Hematopoietic multipotent progenitor cell treated with erythropoietin and hydrocortisone succinate and interleukin-3 and kit ligand, for 8 days (in vitro differentiated cells): Measurements from ENCODE around the gene EYA2.

ENCODE experiments used
- DNase-seq: peaks from one replicate; pipeline ENCODE4 v3.0.0-alpha.2; 2015

Gene EYA2

GRCh38 chr20:47125508-47125757 is 230.8 kb downstream of the EYA2 start:
- no peak for DNase-seq

DNA sequence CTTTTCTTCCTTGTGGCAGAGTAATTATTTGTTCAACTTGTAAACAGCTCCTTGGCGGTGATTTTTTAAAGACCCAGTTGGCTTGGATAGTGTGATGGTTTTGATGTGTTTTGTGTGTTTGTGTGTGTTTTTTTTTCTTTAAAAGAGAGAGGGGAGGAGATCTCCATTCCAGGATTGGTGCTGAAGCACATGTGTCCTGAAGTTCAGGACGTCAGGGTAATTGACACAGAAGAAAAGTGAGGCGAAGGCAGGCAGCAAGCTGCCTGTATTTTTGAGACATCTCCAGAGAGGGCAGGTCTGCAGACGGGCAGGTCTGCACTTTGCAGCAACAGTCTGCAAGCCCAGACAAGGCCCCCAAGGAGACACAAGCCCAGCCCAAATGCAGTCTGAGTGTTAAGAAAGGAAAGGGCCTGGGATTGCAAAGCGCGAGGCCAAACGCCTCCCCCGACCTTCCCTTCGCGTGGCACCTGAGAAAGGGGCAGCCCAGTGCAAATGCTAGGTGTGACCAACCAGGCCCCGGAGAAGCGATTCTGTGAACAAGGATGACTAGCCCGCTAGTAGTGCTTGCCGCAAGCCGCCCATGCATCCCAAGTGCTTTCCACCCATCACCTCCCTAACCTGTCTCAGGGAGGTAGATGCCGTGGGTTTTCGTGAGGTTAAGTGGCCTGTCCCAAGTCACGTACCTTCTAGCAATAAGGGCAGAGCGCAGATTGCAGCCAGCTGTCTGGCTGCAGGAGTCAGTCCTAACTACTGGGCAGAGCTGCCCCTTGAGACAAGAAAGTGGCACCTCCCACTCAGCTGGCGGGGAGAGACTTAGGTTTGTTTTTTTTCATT is 231.3 kb downstream of the EYA2 start:
- DNase-seq = no peak

DNA sequence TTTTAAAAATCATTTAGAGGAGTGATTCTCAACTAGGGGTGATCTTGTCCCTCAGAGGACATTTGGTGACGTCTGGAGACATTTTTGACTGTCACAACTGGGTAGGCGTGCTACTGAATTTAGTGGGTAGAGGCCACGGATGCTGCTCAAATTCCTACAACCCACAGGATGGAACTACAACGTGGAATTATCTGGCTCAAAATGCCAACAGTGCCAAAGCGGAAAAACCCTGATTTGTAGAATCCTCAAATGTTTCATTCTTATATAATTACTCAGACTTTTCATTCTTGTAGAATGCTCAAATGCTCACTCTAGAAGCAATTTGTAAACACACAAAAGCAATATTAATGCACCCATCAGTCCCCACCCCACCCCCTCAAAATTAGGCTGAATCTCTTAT is 232.1 kb downstream of the EYA2 start:
- no peak for DNase-seq

- no peak for DNase-seq
Measured at GRCh38 chr20:47127546-47127945, 232.9 kb downstream of the EYA2 start.

- DNase-seq = no peak
Measured at GRCh38 chr20:47127999-47128398, 233.4 kb downstream of the EYA2 start.

GRCh38 chr20:47129306-47129705 is 234.7 kb downstream of the EYA2 start:
- no peak for DNase-seq

GRCh38 chr20:47133809-47134456 is 239.3 kb downstream of the EYA2 start:
- DNase-seq = no peak

DNA sequence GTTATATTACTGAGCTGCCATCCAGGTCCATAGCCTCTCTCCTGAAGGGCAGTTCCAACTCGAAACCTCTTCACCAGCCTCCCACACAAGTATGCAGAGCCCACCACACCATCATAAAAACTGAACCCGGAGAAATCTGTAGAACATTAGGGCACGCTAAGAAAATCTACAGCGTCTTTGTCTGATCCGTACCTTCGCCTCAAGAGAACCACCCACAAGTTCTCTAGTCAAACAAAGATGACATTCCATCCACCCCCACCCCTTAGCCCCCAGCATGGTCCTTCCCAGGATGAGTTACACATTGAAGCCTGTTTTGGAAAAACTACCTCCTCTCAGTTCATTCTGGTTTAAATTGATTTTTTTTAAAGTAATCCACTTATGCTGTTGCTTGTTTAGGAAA is 242.1 kb downstream of the EYA2 start:
- no peak for DNase-seq

DNA sequence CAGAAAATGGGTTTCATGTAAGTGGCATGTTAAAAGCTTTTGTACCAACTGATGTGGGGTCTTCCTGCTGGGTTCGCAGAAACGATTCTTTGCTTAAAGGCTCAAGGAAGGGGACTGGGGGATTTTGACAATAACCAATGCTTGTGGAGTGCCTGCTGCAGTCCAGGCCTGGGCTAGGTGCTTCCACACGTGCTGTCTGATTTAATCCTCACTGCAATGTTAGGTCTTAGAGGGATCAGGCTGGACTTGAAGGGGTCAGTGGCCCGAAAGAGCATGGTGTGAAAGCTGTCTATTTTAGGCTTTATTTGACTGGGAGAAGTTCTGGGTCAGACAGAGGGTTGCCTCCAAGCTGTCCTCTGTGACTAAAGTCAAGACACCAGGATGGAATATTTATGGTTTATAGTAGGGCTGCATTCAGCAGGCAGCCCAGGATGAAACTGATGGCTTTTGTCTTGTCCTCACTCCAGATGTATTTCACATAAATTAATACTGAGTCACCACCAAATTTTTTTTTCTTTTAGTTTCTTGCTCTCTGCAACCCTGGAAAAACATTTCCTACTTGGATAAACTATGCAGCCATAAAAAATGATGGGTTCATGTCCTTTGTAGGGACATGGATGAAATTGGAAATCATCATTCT is 242.7 kb downstream of the EYA2 start:
- DNase-seq = no peak

DNA sequence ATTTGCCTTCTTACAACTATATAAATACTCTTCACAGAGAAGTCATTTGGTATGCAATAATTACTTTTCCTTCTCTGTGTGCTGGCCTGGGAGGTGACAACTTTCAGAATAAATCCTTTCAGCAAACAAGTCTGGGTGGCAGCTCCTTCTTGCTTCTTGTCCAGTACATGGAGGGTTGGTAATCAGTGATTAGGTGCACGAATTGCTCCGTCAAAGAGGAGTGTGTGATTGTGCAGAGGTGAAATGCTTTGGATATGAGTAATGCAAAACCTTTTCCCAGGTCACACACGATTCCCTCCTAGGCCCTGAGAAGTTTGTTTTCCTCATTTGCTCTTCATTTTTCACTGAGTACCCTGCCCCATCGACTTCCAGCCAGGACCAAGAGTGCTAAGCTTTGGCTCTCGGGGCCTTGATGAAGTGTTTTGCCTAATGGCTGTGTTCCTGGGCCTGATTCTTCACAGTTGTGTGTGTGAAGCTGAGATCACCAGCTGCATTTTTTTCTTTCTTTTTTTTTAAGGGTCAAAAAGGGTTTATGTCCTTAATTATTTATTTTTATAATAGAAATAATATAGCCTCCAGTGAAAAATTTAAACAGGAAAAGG is 245.4 kb downstream of the EYA2 start:
- no peak for DNase-seq

- DNase-seq = no peak
Measured at GRCh38 chr20:47141350-47141921, 246.8 kb downstream of the EYA2 start.

- no peak for DNase-seq
Measured at GRCh38 chr20:47141941-47142773, 247.5 kb downstream of the EYA2 start.

DNA sequence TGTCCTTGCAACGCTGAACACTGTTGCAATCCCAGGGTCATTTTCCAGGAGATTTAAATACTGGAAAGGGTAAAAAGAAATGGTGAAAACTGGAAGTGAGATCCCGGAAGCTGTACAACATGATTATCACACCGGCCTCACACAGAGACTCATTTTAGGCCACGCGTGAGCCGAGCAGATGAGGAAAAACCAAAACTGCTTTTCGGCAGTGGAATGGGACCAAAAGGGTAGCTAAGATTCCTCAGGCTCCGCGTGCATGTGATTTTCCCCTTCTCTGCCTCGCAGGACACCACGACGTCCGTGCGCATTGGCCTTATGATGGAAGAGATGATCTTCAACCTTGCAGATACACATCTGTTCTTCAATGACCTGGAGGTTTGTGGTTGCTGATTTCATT is 248.1 kb downstream of the EYA2 start:
- DNase-seq = no peak

DNA sequence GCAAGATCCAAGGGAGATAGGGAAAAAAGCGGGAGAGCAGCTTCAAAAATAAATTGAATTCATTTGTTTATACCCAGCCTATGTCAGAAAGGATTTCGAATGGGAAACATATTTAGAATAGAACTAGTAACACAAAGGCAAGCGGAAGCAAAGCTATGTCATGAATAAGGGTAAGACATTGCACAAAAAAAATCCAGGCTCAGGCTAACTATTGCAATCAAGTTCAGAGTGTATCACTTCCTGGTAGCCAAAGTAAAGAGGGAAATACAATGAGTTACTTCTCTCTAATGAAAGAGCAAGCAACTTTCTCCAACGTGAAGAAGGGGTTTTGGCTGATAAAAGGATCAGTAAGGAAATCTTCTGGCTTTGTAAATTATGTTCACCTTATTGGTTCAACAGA is 249.0 kb downstream of the EYA2 start:
- no peak for DNase-seq

DNA sequence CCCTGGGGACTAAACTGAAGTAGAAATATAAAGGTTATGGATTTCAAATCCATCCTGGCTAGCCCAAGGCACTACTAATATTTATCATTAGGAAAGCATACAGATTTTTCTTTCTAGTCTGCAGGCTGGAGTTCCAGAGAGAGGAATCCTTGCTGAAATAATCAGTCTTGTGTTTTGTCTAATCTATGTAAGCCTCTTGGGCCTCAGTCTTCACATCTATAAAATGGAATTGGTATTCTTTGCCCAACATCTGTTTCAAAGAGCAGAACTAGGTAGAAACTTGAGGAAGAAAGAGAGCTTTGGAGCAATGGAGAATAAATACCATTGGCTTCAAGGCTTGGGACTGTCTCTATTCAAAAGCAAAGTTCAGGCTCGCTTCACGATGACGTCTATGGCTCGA is 249.8 kb downstream of the EYA2 start:
- no peak for DNase-seq

GRCh38 chr20:47146686-47147085 is 252.0 kb downstream of the EYA2 start:
- DNase-seq = no peak

DNA sequence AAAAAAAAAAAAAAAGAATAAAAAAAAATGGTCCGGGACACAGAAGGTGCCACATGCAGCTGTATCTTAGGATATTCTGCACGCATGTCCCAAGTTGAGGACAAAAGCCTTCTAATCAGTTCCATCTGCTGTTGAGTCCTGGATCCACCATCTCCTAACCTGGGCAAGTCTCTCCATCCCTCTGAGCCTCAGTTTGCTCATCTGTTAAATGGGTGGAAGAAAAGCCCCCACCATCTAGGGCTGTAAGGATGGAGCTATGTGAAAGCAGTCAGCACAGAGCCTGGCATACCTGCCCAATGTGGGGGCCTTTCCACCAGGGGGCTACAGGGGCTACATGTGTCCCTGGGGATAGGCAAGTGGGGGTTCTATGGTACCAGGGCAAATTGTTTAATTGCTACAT is 253.4 kb downstream of the EYA2 start:
- DNase-seq = no peak

GRCh38 chr20:47149939-47150338 is 255.3 kb downstream of the EYA2 start:
- DNase-seq = no peak

DNA sequence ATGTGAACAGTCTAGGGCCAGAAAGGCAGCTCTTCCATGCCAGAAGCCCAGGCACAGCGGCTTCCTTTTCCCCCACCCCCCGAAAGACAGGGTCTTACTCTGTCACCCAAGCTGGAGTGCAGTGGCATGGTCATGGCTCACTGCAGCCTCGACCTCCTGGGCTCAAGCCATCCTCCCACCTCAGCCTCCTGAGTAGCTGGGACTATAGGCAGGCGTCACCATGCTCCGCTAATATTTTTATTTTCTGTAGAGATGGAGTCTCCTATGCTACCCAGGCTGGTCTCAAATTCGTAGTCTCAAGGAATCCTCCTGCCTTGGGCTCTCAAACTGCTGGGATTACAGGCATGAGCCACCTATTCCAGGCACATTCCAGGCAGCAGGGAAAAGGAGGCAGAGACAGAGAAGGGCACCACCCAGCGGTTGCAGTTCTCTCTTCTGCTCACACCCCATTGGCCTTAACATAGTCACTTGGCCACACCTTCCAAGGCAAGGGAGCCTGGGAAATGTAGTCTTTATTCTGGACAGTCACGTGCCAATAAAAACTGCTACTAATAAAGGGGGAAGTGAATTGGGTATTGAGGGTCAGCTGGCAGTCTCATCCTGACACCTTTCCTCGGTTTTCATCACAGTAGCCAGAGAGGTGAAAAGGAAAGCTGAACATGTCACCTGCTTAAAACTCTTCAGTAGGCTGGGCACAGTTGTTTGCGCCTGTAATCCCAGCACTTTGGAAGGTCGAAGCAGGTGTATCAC is 255.9 kb downstream of the EYA2 start:
- peak; percentile 77 for DNase-seq

GRCh38 chr20:47152068-47152467 is 257.4 kb downstream of the EYA2 start:
- DNase-seq = no peak

DNA sequence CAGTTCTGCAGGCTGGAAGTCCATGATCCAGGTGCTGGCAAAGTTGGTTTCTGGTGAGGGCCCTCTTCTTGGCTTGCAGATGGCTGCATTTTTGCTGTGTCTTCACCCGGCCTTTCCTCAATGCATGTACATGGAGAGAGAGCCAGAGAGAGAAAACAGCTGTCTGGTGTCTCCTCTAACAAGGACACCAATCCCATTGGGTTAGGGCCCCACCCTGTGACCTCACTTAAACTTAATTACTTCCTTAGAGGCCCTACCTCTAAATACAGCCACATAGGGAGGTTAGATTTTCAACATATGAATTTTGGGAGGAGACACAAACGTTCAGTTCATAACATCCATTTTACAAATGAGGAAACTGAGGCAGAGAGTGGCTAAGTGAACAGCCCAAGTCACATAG is 259.4 kb downstream of the EYA2 start:
- no peak for DNase-seq
